GM23248 (cell line): ENCODE results near the gene FAM163A. TPM values are rescaled to one million over a fixed set of nuclear protein-coding genes. Genes with fewer than 3 reads are reported as not detected.

Experiments used
- DNase-seq: peaks from one replicate; pipeline ENCODE4 v3.0.0-alpha.2; 2015
- H2AFZ ChIP-seq: fragments of 200-600 bp; sonication (generic); 2 replicates; pipeline ENCODE4 v1.6.1; 2016; ENCODE audit warnings: antibody characterized with exemption
- H3F3A ChIP-seq: fragments of 200-600 bp; sonication (generic); 2 replicates; pipeline ENCODE4 v1.6.1; 2016; ENCODE audit warnings: mild to moderate bottlenecking, antibody characterized with exemption, mixed run types; ENCODE audit not compliant: insufficient read depth
- H3K27ac ChIP-seq: fragments of 200-600 bp; sonication (generic); 2 replicates; pipeline ENCODE4 v1.5.1; 2016; ENCODE audit warnings: mild to moderate bottlenecking
- H3K27me3 ChIP-seq: fragments of 200-600 bp; sonication (generic); replicated peaks from 2 replicates; pipeline ENCODE4 v1.6.1; 2016; ENCODE audit warnings: mild to moderate bottlenecking; ENCODE audit not compliant: insufficient read depth
- H3K36me3 ChIP-seq: fragments of 200-600 bp; sonication (generic); 2 replicates; pipeline ENCODE4 v1.6.1; 2016; ENCODE audit warnings: low read depth, mild to moderate bottlenecking
- H3K4me1 ChIP-seq: fragments of 200-600 bp; sonication (generic); 2 replicates; pipeline ENCODE4 v1.6.1; 2016; ENCODE audit warnings: mild to moderate bottlenecking; ENCODE audit not compliant: insufficient read depth
- H3K4me2 ChIP-seq: fragments of 200-600 bp; sonication (generic); one replicate; pipeline ENCODE4 v1.6.1; 2016; ENCODE audit warnings: mild to moderate bottlenecking; ENCODE audit not compliant: unreplicated experiment
- H3K4me3 ChIP-seq: fragments of 200-600 bp; sonication (generic); 2 replicates; pipeline ENCODE4 v1.5.1; 2016; ENCODE audit warnings: mild to moderate bottlenecking
- H3K79me2 ChIP-seq: fragments of 200-600 bp; sonication (generic); 2 replicates; pipeline ENCODE4 v1.6.1; 2016; ENCODE audit warnings: mild to moderate bottlenecking; ENCODE audit not compliant: insufficient read depth
- H3K9ac ChIP-seq: fragments of 200-600 bp; sonication (generic); 2 replicates; pipeline ENCODE4 v1.6.1; 2016; ENCODE audit warnings: mild to moderate bottlenecking
- H3K9me2 ChIP-seq: fragments of 200-600 bp; sonication (generic); 2 replicates; pipeline ENCODE4 v1.6.1; 2016; ENCODE audit warnings: mixed run types, mild to moderate bottlenecking, moderate library complexity; ENCODE audit not compliant: insufficient read depth
- H3K9me3 ChIP-seq: fragments of 200-600 bp; sonication (generic); one replicate; pipeline ENCODE4 v1.6.1; 2017; ENCODE audit warnings: low read depth
- H4K20me1 ChIP-seq: fragments of 200-600 bp; sonication (generic); 2 replicates; pipeline ENCODE4 v1.6.0; 2016; ENCODE audit not compliant: insufficient read depth
- EZH2 ChIP-seq: fragments of 200-600 bp; sonication (generic); IDR thresholded peaks from 2 replicates; pipeline ENCODE4 v1.6.1; 2018; ENCODE audit warnings: antibody characterized with exemption, mild to moderate bottlenecking; ENCODE audit not compliant: insufficient read depth, poor library complexity, severe bottlenecking
- EZH2phosphoT487 ChIP-seq: fragments of 200-600 bp; sonication (generic); IDR thresholded peaks from 2 replicates; pipeline ENCODE4 v1.6.1; 2018; ENCODE audit warnings: antibody characterized with exemption, moderate library complexity, mild to moderate bottlenecking, low read depth; ENCODE audit not compliant: insufficient read depth
- WGBS, 2 experiments: methylation state at CpG; one replicate each; pipeline ENCODE4 v1.1.6; 2015 to 2017; ENCODE audit warnings: low lambda C conversion rate in 2 of 2, low coverage in 1 of 2; ENCODE audit errors: missing lambda C conversion rate in 2 of 2; 5-methylcytosine and 5-hydroxymethylcytosine counted together
- in situ Hi-C: fragments of 300-500 bp; cut with MboI; formaldehyde crosslinking; loops from 2 replicates; pipeline ENCODE4 v1.15.0; 2020
- polyA plus RNA-seq: library from polyadenylated mRNA; unstranded; fragments of >200 nt; fragmentation: Nextera tagmentation; extraction: Ambion mirVana; gene quantifications from 2 replicates; pipeline ENCODE4 v1.2.1, GENCODE V29; 2016
- total RNA-seq: library from RNA; depleted of rRNA; stranded (reverse); fragments of >200 nt; shearing (Covaris generic); gene quantifications from 2 replicates; pipeline ENCODE4 v1.2.3, GENCODE V29; 2014

FAM163A gene
- total and polyA plus RNA-seq, 2 experiments from 2014 or later, result not detected

DNA sequence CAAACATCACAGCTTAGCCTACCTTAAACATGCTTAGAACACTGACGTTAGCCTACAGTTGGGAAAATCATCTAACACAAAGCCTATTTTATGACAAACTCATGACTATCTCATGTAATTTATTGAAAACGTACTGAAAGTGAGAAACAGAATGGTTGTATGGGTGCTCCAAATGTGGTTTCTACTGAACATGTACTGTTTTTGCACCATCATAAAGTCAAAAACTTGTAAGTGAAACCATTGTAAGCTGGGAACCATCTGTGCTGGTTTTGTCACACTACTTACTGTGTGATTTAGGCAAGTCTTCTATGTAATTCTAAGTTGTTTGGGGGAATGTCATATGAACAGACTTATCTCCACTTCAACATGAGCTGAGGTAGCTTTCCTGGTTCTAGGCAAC is 79.0 kb downstream of the FAM163A start:
- H4K20me1 ChIP-seq, result no peaks in the 10 kb centered on the region
- H3K9ac ChIP-seq, result no peak overlapping the region
- H3K4me1 ChIP-seq, result peaks cover 10% of the 10 kb centered on the region; the same call in 1 of the 2 replicates
- 36 to 38% methylated on average over 2 of the region's 2 CpGs for WGBS, 2 experiments
- DNase-seq, result no peak
- H2AFZ ChIP-seq, result no peak overlapping the region
- no peaks in the 10 kb centered on the region for H3K9me2 ChIP-seq
- H3K27ac ChIP-seq, result no peak overlapping the region
- H3K36me3 ChIP-seq, result no peaks in the 10 kb centered on the region
- H3K9me3 ChIP-seq, result no peaks in the 10 kb centered on the region
- in situ Hi-C loops, result no loop called here
- no peaks in the 10 kb centered on the region for H3F3A ChIP-seq
- H3K79me2 ChIP-seq, result no peaks in the 10 kb centered on the region
- H3K27me3 ChIP-seq, result no peaks in the 10 kb centered on the region; the same call in 1 of the 2 replicates
- H3K4me3 ChIP-seq, result no peak overlapping the region
- no peak overlapping the region for H3K4me2 ChIP-seq
- TF ChIP-seq EZH2phosphoT487, result no peak
- no peak for TF ChIP-seq EZH2

DNA sequence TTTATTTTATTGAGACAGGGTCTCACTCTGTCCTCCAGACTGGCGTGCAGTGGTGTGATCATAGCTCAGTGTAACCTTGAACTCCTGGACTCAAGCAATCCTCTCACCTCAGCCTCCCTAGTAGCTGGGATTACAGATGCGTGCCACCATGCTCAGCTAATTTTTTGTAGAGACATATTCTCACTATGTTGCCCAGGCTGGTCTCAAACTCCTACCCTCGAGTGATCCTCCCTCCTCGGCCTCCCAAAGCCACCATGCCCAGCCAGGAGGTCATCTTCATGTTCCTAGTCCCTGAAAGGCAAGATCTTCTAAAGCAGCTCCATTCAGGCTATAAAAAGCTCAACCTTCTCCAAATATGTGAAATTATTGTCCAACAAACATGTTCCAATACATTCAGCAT is 80.6 kb downstream of the FAM163A start:
- no peak overlapping the region for H3K27ac ChIP-seq
- TF ChIP-seq EZH2 (no peak), EZH2phosphoT487 (no peak)
- no peaks in the 10 kb centered on the region for H3F3A ChIP-seq
- H4K20me1 ChIP-seq, result no peaks in the 10 kb centered on the region
- no peaks in the 10 kb centered on the region for H3K36me3 ChIP-seq
- WGBS, 2 experiments, result 62 to 65% methylated on average over 4 of the region's 4 CpGs
- no peaks in the 10 kb centered on the region for H3K79me2 ChIP-seq
- H3K4me3 ChIP-seq, result no peak overlapping the region
- no peak overlapping the region for H2AFZ ChIP-seq
- in situ Hi-C loops, result no loop called here
- no peak overlapping the region for H3K4me2 ChIP-seq
- no peaks in the 10 kb centered on the region for H3K9me3 ChIP-seq
- no peaks in the 10 kb centered on the region; the same call in 1 of the 2 replicates for H3K27me3 ChIP-seq
- no peak for DNase-seq
- H3K9ac ChIP-seq, result no peak overlapping the region
- no peaks in the 10 kb centered on the region for H3K9me2 ChIP-seq
- H3K4me1 ChIP-seq, result 0 out of 2 replicates have a peak, but pooled peaks cover 3% of the 10 kb centered on the region

DNA sequence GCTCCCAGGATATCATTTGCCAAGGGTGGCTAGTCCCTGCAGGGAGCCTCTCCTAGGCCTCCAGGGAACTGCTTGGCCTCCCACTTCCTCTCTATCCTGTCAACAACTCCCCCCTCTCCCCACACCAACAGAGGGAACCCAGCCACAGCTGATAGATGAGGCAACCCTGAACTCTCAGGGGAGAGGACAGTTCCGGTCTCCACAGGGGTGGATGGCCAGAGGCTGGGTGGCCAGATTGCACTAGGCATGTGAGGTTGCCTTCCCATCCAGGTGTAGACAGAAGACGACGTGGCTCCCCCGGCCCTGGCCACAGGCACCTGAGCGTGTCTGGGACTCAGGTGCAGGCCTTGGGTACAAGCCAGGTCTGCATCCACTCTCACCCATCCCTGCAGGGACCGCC is 81.2 kb downstream of the FAM163A start:
- no peaks in the 10 kb centered on the region for H4K20me1 ChIP-seq
- H3K79me2 ChIP-seq, result no peaks in the 10 kb centered on the region
- no peak overlapping the region for H3K9ac ChIP-seq
- H3K27ac ChIP-seq, result no peak overlapping the region
- no peaks in the 10 kb centered on the region for H3K4me1 ChIP-seq
- H3K9me3 ChIP-seq, result no peaks in the 10 kb centered on the region
- no peak for DNase-seq
- no peaks in the 10 kb centered on the region for H3F3A ChIP-seq
- no peak overlapping the region for H2AFZ ChIP-seq
- H3K27me3 ChIP-seq, result no peaks in the 10 kb centered on the region; the same call in 1 of the 2 replicates
- TF ChIP-seq EZH2 (no peak), EZH2phosphoT487 (no peak)
- H3K36me3 ChIP-seq, result no peaks in the 10 kb centered on the region
- no peak overlapping the region for H3K4me3 ChIP-seq
- WGBS, 2 experiments, result 79 to 86% methylated on average over 6 of the region's 6 CpGs
- in situ Hi-C loops, result no loop called here
- no peaks in the 10 kb centered on the region for H3K9me2 ChIP-seq
- no peak overlapping the region for H3K4me2 ChIP-seq

DNA sequence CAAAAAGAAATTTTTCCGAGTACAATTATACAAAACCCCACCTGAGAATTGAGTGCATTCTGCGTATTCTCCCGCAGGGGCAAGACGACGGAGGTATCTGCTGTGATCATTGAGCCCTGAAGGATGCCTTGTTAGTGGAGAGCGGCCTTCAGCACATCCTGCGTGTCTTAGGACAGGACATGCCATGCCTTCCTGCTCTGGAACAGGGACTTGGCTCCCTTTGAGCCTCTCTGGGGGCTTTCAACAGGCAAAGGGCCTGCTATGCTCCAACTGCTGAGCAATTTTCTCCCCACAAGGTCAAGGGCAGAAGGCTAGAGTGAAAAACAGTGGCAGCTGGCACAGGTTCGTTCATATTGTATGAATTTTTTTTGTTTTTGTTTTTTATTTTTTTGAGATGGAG is 82.1 kb downstream of the FAM163A start:
- in situ Hi-C loops, result no loop called here
- no peak overlapping the region for H3K4me2 ChIP-seq
- no peaks in the 10 kb centered on the region for H3K36me3 ChIP-seq
- H3K4me1 ChIP-seq, result no peaks in the 10 kb centered on the region
- no peaks in the 10 kb centered on the region for H4K20me1 ChIP-seq
- no peaks in the 10 kb centered on the region; the same call in 1 of the 2 replicates for H3K27me3 ChIP-seq
- H3K9me3 ChIP-seq, result no peaks in the 10 kb centered on the region
- no peaks in the 10 kb centered on the region for H3F3A ChIP-seq
- H2AFZ ChIP-seq, result no peak overlapping the region
- H3K9me2 ChIP-seq, result no peaks in the 10 kb centered on the region
- no peak overlapping the region for H3K9ac ChIP-seq
- WGBS, 2 experiments, result 77 to 79% methylated on average over 8 of the region's 8 CpGs
- TF ChIP-seq EZH2phosphoT487 (no peak), EZH2 (no peak)
- no peak overlapping the region for H3K4me3 ChIP-seq
- H3K79me2 ChIP-seq, result no peaks in the 10 kb centered on the region
- no peak overlapping the region for H3K27ac ChIP-seq
- DNase-seq, result no peak
